GM18907 (cell line): ENCODE data around the gene PXN.

Experiments
- ATAC-seq: cut with Tn5 transposase; IDR thresholded peaks from one replicate; pipeline ENCODE4 v1.9.1; 2021; ENCODE audit warnings: mild to moderate bottlenecking, moderate library complexity; ENCODE audit not compliant: unreplicated experiment

PXN gene

DNA sequence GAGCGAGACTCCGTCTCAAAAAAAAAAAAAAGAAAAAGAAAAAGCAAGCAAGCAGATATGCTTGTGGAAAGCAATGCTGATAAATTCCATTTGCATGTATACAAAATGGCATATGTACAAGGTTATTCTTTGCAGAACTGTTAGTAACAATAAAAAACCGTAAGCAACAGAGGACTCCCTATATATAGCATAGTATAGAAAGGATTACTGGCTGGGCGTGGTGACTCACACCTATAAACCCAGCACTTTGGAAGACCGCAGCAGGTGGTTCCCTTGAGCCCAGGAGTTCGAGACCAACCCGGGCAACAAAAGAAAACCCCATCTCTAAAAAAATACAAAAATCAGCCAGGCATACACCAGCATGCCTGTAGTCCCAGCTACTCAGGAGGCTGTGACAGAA is 84.6 kb downstream of the PXN start:
- no peak for ATAC-seq

DNA sequence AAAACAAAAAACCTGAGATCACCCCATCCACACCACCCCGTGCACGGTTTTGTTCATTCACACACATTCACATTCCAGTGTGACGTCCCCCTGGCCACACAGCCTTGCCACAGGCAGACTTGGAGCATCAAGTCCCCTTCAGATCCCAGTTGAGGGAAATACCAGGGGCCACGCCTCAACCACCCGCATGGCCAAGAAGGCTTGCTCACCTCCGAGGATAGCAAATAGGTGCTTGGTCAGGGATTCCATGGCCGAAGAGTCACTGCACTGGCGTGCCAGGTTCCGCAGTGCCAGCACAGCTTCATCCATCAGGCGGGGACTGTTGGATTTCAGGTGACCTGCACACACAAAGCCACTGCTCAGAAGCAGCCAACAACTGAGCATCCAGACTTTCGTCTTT is 90.0 kb downstream of the PXN start:
- ATAC-seq: no peak

DNA sequence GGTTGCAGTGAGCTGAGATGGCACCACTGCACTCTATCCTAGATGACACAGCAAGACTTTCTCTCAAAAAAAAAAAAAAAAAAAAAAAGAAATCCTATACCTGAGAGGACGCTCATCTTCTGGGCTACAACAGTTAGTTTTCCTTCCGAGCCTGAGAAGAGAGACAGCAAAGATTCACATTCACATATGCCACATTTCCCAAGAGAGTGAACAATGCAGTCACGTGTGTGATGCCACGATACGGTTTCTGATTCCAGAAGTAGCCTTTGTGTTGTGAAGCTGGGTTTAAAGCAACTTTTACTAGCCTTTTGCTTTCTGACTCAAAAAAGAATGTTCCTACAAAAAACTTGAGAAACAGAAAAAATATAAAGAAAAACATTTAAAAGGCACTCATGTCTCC is 90.5 kb downstream of the PXN start:
- ATAC-seq: no peak

DNA sequence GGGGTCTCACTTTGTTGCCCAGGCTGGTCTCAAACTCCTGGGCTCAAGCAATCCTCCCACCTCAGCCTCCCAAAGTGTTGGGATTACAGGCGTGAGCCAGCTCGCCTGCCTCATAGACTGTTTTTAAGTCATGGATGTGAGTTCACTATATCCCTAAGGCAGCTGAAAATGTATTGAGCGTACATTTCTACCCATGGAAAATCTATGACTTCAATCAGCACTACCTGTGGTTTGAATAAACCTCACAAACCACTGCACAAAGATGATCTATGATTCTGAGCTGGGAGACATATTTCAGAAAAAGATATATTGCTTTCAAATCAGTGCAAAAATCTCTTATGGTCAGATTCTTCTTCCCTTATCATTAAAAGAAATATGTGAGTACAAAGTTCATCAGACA is 93.5 kb downstream of the PXN start:
- no peak for ATAC-seq

DNA sequence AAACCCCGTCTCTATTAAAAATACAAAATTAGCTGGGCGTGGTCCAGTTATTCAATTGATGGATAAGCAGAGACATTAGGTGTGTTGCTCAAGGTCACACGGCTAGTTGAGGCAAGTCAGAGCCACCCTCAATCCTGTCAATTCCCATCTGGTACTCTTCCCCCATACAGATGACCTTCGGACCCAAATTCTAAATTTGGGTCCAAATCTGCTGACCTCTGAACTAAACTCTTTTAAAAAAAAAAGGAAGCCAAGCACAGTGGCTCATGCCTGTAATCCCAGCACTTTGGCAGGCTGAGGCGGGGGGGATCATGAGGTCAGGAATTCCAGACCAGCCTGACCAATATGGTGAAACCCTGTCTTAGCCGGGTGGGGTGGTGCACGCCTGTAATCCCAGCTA is 94.9 kb downstream of the PXN start:
- no peak for ATAC-seq

DNA sequence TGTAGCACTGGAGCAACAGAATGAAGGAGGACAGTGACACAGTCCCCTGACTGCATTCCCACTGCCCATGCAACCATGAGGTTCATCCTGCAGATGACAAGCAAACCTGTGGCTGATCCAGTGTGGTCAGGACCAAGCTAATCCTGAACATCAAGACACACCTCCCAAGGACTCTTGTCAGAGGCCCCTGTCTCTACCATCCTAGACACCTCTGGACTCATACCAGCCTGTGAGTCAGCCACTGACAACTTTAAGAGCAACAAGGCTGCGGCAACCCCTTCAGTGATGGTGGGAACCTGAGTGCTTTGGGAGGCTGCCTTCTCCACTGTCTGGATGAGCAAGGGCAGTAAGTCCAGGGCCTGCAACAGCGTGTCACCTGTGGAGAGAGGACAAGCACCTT is 95.6 kb downstream of the PXN start:
- no peak for ATAC-seq

DNA sequence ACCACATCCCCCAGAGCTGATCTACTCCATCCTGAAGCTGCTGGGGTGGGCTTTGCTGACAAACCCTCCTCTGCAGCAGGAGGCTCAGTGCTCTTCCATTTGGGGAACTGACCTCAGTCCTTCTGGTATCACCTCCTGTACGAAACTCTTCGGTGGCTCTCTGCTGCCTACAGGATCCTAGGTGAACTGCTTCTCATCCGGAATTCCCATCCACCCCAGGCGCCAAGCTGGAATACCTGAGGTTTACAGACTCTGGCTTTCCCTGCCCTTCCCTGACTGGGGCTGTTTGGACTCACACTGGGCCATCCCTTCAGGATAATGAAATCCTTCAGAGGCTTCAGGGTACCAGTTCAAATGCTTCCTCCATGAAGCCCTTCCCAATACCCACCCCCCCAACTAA is 97.2 kb downstream of the PXN start:
- no peak for ATAC-seq

DNA sequence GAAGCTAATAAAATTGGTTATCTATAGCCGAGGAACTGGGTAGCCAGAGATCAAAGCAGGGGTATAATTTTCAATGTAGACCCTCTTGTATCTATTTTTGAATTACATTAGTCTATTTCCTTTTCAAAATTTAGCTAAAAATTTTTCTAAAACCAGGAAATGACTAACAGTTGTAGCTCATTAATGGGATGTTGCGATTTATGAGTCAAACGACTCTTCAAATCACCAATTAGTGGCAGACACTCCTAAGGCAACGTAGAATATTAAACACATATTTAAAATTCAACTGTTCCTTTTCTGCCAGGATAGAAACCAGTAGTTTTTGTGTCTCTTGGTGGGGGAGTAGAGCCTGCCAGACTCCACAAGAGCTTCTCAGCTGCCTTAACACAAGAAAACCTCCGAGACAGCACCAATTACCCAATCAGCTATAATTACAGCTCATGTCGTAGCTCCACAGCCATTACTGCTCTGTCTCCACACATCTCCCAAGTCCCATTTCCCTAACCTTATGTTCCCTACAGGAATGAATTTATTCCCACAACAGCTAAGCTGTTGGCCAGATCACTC is 97.9 kb downstream of the PXN start:
- ATAC-seq: no peak

DNA sequence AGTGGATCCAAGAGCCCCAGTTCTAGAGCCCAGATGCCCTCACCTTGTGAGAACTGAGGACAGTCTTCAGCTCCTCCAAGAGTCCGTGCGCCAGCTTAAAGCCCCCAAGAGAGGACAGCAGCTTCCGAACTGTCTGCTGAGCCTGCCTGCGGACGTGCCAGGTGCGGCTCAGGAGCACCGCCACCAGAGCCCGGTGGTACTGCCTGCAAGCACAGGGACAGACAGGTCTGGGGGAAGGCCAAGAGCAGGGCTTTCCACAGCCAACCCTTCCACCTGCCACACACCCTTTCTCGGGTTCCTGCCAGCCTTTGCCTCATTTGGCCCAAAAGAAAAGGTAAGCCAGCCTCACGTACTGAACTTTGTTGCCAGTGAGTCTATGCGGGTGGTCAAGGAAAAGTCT is 101.2 kb downstream of the PXN start:
- ATAC-seq: no peak

DNA sequence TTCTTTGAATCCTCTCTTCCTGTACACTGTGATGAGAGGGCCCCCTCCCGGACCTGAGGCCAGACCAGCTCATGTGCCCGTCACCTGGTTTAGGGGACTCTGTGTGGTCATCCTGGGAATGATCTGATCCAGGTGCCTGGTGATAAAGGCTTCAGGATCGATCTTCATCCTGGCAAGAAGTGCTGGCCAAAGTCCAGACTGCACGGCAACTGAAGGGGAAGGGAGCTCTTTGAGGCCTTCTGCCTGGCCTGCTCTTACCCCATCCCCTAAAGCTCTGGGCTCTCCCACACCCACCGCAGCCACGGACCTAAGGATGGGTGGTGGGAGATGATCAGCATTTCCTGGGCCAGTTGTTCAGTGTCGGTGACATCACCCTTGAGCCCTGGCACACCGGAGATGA is 102.8 kb downstream of the PXN start:
- ATAC-seq: no peak

DNA sequence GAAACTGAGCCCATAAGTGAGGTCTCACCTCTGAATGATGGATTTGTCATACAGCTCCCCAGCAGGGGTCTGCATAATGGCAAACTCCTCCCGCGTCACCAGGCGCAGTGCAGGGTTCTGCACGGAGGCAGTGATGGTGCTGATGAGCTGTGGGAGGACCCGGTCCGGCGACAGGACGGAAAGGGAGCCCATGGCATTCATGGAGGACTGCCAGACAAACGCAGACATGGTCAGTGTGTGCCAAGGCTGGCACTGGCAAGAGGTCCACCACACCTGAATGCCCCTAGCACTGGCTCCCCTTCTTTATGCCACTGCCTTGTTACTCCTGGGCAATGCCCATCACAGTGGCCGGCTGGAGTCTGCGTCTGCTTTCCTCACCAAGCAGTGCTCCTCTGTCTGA is 103.7 kb downstream of the PXN start:
- no peak for ATAC-seq
